ENCODE measurements around the gene OR2V1.
"Not testable (repeated sequence)": the region's sequence is repeated elsewhere in the genome, so short reads cannot be mapped to it uniquely, and the experiment has no call there.

DNA sequence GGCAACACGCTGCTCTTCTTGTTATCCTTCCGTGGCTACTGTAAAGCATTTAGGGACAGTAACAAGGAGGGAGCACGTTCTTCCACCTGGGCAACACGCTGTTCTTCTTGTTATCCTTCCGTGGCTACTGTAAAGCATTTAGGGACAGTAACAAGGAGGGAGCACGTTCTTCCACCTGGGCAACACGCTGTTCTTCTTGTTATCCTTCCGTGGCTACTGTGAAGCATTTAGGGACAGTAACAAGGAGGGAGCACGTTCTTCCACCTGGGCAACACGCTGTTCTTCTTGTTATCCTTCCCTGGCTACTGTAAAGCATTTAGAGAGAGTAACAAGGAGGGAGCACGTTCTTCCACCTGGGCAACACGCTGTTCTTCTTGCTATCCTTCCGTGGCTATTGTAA is 17.4 kb downstream of the OR2V1 start:
- TF ChIP-seq, protein P1, sequence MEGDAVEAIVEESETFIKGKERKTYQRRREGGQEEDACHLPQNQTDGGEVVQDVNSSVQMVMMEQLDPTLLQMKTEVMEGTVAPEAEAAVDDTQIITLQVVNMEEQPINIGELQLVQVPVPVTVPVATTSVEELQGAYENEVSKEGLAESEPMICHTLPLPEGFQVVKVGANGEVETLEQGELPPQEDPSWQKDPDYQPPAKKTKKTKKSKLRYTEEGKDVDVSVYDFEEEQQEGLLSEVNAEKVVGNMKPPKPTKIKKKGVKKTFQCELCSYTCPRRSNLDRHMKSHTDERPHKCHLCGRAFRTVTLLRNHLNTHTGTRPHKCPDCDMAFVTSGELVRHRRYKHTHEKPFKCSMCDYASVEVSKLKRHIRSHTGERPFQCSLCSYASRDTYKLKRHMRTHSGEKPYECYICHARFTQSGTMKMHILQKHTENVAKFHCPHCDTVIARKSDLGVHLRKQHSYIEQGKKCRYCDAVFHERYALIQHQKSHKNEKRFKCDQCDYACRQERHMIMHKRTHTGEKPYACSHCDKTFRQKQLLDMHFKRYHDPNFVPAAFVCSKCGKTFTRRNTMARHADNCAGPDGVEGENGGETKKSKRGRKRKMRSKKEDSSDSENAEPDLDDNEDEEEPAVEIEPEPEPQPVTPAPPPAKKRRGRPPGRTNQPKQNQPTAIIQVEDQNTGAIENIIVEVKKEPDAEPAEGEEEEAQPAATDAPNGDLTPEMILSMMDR (IDR thresholded peaks at IDR 0.05) = not testable (repeated sequence)
- TF ChIP-seq POLR2A (IDR thresholded peaks at IDR 0.05) = not testable (repeated sequence)

All from testis (tissue), 2 donors.